Measurements from ENCODE around the gene KEAP1. TPM values are rescaled to one million over a fixed set of nuclear protein-coding genes. Genes with fewer than 3 reads are reported as not detected.

The KEAP1 gene
- total and polyA plus RNA-seq, 2 of the 13 experiments (the other 11 are each of a cell fraction or from before 2014, with no cell fraction given): 56.7 to 72.9 TPM

- Histone ChIP-seq H3K27me3 (ENCODE audit: control insufficient read depth in 1 of 2, insufficient read depth in 2 of 2, low read length in 2 of 2) (no peaks in the 10 kb centered on the region), H3K9ac (ENCODE audit: insufficient read depth, low read depth, low read length) (no peak overlapping the region), H3K9me3 (ENCODE audit: low read length) (no peaks in the 10 kb centered on the region), H2AFZ (ENCODE audit: low read length) (no peak overlapping the region), H3K4me2 (ENCODE audit: low read depth, low read length) (no peak overlapping the region), H3K36me3 (replicated peaks in 1 of 2; ENCODE audit: control insufficient read depth in 1 of 2, insufficient read depth in 2 of 2, low read length in 2 of 2) (no peaks in the 10 kb centered on the region), H3K4me3 (replicated peaks in 1 of 3; ENCODE audit: insufficient read depth in 1 of 3, low read depth in 2 of 3, low read length in 3 of 3) (no peak overlapping the region), H4K20me1 (ENCODE audit: insufficient read depth, low read length) (no peaks in the 10 kb centered on the region), H3K27ac (ENCODE audit: extremely low read length, insufficient read depth, low read length) (no peak overlapping the region), H3K4me1 (ENCODE audit: insufficient read depth, low read length) (no peaks in the 10 kb centered on the region), H3K79me2 (ENCODE audit: insufficient read depth, low read length) (no peaks in the 10 kb centered on the region)
- no peak for DNase-seq (ENCODE audit: low spot score)
- ChIA-PET POLR2A (no interaction called here), CTCF (ENCODE audit: low intra/inter-chr PET ratio, low total read pairs) (no interaction called here)
- intact Hi-C loops (cut with micrococcal nuclease; ENCODE audit: unreplicated experiment): loop anchor here (5.0 kb wide), 1 partner anchor 224 kb away; no protein-coding TSS in a partner anchor
- no peak for FAIRE-seq
- BruUV-seq (replicated peaks): no TSS peak
- ATAC-seq: no peak
- 23% methylated on average over 5 of the region's 5 CpGs for WGBS (ENCODE audit: low lambda C conversion rate)
- in situ Hi-C loops (cut with HindIII; ENCODE audit: extremely low pct_ligation_motif_present, low pct_unique_long_range_greater_than_20kb): no loop called here
- no peak for TF ChIP-seq SMC3 (IDR thresholded peaks at IDR 0.05; ENCODE audit: low read length)
- TF ChIP-seq SSRP1 (CRISPR knock-in tag; IDR thresholded peaks at IDR 0.05): no peak
- TF ChIP-seq FOXP4 (CRISPR knock-in tag; IDR thresholded peaks at IDR 0.05): no peak
- TF ChIP-seq DNMT1 (CRISPR knock-in tag; IDR thresholded peaks at IDR 0.05): no peak
- TF ChIP-seq ZNF296 (CRISPR knock-in tag; conservative IDR thresholded peaks at IDR 0.05): no peak
- TF ChIP-seq ZNF615 (CRISPR knock-in tag; IDR thresholded peaks at IDR 0.05; ENCODE audit: borderline replicate concordance): no peak
- TF ChIP-seq ZBTB38 (CRISPR knock-in tag; IDR thresholded peaks at IDR 0.05): no peak
- no peak for TF ChIP-seq NFAT5 (CRISPR knock-in tag; IDR thresholded peaks at IDR 0.05)
- TF ChIP-seq YY1 (IDR thresholded peaks at IDR 0.05; ENCODE audit: insufficient read depth, insufficient replicate concordance, low read depth, low read length): no peak
- no peak for TF ChIP-seq ZBTB3 (CRISPR knock-in tag; IDR thresholded peaks at IDR 0.05; ENCODE audit: borderline replicate concordance, low read depth)
- no peak for TF ChIP-seq ZNF672 (CRISPR knock-in tag; IDR thresholded peaks at IDR 0.05)
- no peak for TF ChIP-seq MXD3 (CRISPR knock-in tag; IDR thresholded peaks at IDR 0.05)
- TF ChIP-seq RCOR2 (CRISPR knock-in tag; IDR thresholded peaks at IDR 0.05): no peak
- no peak for TF ChIP-seq MED13 (CRISPR knock-in tag; IDR thresholded peaks at IDR 0.05)
Measured at GRCh38 chr19:10473192-10473591, 30.0 kb downstream of the KEAP1 start.

Measured in HepG2 (cell line).